Loucy (cell line): ENCODE measurements around the gene ZNF268.

Experiments used
- EZH2phosphoT487 ChIP-seq: fragments of 200-600 bp; IDR thresholded peaks from 2 replicates; pipeline ENCODE4 v1.6.1; 2018; ENCODE audit warnings: antibody characterized with exemption, mild to moderate bottlenecking, moderate library complexity, borderline replicate concordance
- TF ChIP-seq, protein P1 (sequence below): fragments of 200-600 bp; sonication (generic); conservative IDR thresholded peaks from 2 replicates; pipeline ENCODE4 v1.5.1; 2014; ENCODE audit warnings: mild to moderate bottlenecking, antibody characterized with exemption, low read length

DNA sequence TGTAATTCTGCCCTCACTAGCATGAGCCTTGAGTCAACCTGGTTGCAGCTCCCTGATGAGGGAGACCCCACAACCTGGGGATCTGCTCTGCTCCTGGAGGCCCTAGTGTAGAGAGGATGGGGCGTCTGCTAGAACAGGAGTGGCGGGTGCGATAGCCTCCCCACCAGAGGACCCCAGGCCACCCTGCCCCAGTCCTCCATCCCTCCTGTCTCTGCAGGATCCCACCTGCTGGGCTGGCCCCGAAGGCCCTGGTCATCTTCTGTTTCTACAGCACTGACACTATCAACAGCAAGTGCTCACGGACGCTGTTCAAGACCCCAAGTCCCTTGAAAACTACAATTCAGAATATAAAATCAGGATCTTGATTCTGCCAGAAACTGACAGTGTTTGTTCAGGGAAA lies 39.2 kb downstream of the ZNF268 start:
- TF ChIP-seq, protein P1, sequence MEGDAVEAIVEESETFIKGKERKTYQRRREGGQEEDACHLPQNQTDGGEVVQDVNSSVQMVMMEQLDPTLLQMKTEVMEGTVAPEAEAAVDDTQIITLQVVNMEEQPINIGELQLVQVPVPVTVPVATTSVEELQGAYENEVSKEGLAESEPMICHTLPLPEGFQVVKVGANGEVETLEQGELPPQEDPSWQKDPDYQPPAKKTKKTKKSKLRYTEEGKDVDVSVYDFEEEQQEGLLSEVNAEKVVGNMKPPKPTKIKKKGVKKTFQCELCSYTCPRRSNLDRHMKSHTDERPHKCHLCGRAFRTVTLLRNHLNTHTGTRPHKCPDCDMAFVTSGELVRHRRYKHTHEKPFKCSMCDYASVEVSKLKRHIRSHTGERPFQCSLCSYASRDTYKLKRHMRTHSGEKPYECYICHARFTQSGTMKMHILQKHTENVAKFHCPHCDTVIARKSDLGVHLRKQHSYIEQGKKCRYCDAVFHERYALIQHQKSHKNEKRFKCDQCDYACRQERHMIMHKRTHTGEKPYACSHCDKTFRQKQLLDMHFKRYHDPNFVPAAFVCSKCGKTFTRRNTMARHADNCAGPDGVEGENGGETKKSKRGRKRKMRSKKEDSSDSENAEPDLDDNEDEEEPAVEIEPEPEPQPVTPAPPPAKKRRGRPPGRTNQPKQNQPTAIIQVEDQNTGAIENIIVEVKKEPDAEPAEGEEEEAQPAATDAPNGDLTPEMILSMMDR, result no peak
- no peak for TF ChIP-seq EZH2phosphoT487
